Measurements from ENCODE around the gene ATP5F1D.

Gene ATP5F1D

GRCh38 chr19:1293782-1294604, 52.4 kb downstream of the ATP5F1D start:
- Histone ChIP-seq H3K9me3 (ENCODE audit: severe bottlenecking) (no peaks in the 10 kb centered on the region), H3K27me3 (ENCODE audit: insufficient read depth, poor library complexity, severe bottlenecking) (peaks cover 4% of the 10 kb centered on the region), H3K36me3 (ENCODE audit: low read depth) (no peaks in the 10 kb centered on the region), H3K4me1 (ENCODE audit: insufficient read depth, poor library complexity, severe bottlenecking) (no peaks in the 10 kb centered on the region), H3K27ac (ENCODE audit: poor library complexity, severe bottlenecking) (no peak overlapping the region), H3K4me3 (ENCODE audit: severe bottlenecking) (no peak overlapping the region)
- DNase-seq (ENCODE audit: low spot score) (no peak), ATAC-seq (ENCODE audit: low read depth) (no peak)
- TF ChIP-seq CTCF (IDR thresholded peaks at IDR 0.05; ENCODE audit: poor library complexity, severe bottlenecking): no peak
